ENCODE measurements around the gene ITGB3. TPM values are rescaled to one million over a fixed set of nuclear protein-coding genes. Genes with fewer than 3 reads are reported as not detected.

The ITGB3 gene
- total and polyA plus RNA-seq, 9 of the 15 experiments (the other 6 are each of a cell fraction or from before 2014, with no cell fraction given) = 0.08 to 2.6 (median 0.62) TPM; not detected in 1

- no peak for TF ChIP-seq SP2 (IDR thresholded peaks at IDR 0.05; ENCODE audit: extremely low read depth, low read depth, low read length, poor library complexity, severe bottlenecking)
- peak; percentile 31; the same call in 1 of the 2 replicates for TF ChIP-seq TAL1 (IDR thresholded peaks at IDR 0.05)
- TF ChIP-seq ZNF212 (CRISPR knock-in tag; IDR thresholded peaks at IDR 0.05) = no peak
- TF ChIP-seq FOXA1 (IDR thresholded peaks at IDR 0.05; ENCODE audit: borderline replicate concordance) = no peak
- peak; percentile 41; the same call in 1 of the 2 replicates for TF ChIP-seq CXXC5 (CRISPR knock-in tag; IDR thresholded peaks at IDR 0.05)
- TF ChIP-seq CC2D1A (IDR thresholded peaks at IDR 0.05) = no peak
- TF ChIP-seq KDM1A (IDR thresholded peaks at IDR 0.05) = 0 out of 4 replicates have a peak, but pooled peaks of 1 of the 2 experiments have one; percentile 4
- no peak for TF ChIP-seq ZNF561 (CRISPR knock-in tag; conservative IDR thresholded peaks at IDR 0.05)
- no peak for TF ChIP-seq NCOR1 (IDR thresholded peaks at IDR 0.05)
- TF ChIP-seq PHB2 (IDR thresholded peaks at IDR 0.05; ENCODE audit: low read depth) = no peak
- TF ChIP-seq HNRNPLL (IDR thresholded peaks at IDR 0.05; ENCODE audit: low read depth, low read length, poor library complexity, severe bottlenecking) = no peak
- no peak for TF ChIP-seq ZBTB2 (IDR thresholded peaks at IDR 0.05)
- peak; percentile 72; the same call in 1 of the 2 replicates for TF ChIP-seq ZNF589 (CRISPR knock-in tag; IDR thresholded peaks at IDR 0.05; ENCODE audit: low read depth)
- no peak for TF ChIP-seq ATF1 (CRISPR knock-in tag; IDR thresholded peaks at IDR 0.05)
- TF ChIP-seq ATF1 (tag; IDR thresholded peaks at IDR 0.05) = peak; percentile 6; the same call in 1 of the 2 replicates
- TF ChIP-seq ZNF41 (CRISPR knock-in tag; conservative IDR thresholded peaks at IDR 0.05) = no peak
- TF ChIP-seq ZNF280B (CRISPR knock-in tag; IDR thresholded peaks at IDR 0.05) = no peak
- peak; percentile 67 for TF ChIP-seq TBP (optimal IDR thresholded peaks at IDR 0.05; ENCODE audit: low read depth, low read length)
- peak in 1 of 2 experiments; percentile 56; a peak in 2 of 4 replicates for TF ChIP-seq UBTF (IDR thresholded peaks at IDR 0.05; ENCODE audit: borderline replicate concordance in 1 of 2, low read depth in 2 of 2, low read length in 2 of 2)
- TF ChIP-seq ZFP30 (CRISPR knock-in tag; IDR thresholded peaks at IDR 0.05; ENCODE audit: borderline replicate concordance) = no peak
- TF ChIP-seq GABPB1 (CRISPR knock-in tag; IDR thresholded peaks at IDR 0.05) = no peak
- TF ChIP-seq ATF2 (CRISPR knock-in tag; IDR thresholded peaks at IDR 0.05) = no peak
These were observed 44.7 kb upstream of the ITGB3 start, which contains the start of gene MYL4 (continued) for GRCh38 chr17:47208744-47209488.
